Endometrial microvascular endothelial cells (primary cell): ENCODE results near the gene TRIM24. TPM values are rescaled to one million over a fixed set of nuclear protein-coding genes. Genes with fewer than 3 reads are reported as not detected.
"Not testable (repeated sequence)": the region's sequence is repeated elsewhere in the genome, so short reads cannot be mapped to it uniquely, and the experiment has no call there.

Source experiments
- in situ Hi-C: cut with HindIII; loops from 2 replicates; pipeline ENCODE4 v1.10.0; 2017; ENCODE audit warnings: low sequenced_read_pairs, low pct_unique_long_range_greater_than_20kb; ENCODE audit errors: inconsistent ontology term
- total RNA-seq: library from RNA; depleted of rRNA; stranded (reverse); fragments of >200 nt; gene quantifications from one replicate; pipeline ENCODE4 v1.2.3, GENCODE V29; 2015; ENCODE audit errors: inconsistent ontology term

Gene TRIM24
- total RNA-seq = 11.8 TPM

- in situ Hi-C loops = loop anchor here (25.0 kb wide), 1 partner anchor 102 kb away; no protein-coding TSS in a partner anchor
These were observed at the start of gene TRIM24 for GRCh38 chr7:138460176-138460648. TSS of gene TRIM24 (plus strand) at chr7:138460259. CDS start at chr7:138460549, 290 bp downstream.

- in situ Hi-C loops = not testable (repeated sequence)
These were observed 48.0 kb upstream of the TRIM24 start for GRCh38 chr7:138412077-138412476.

GRCh38 chr7:138412921-138413320, 47.1 kb upstream of the TRIM24 start:
- in situ Hi-C loops = not testable (repeated sequence)

- in situ Hi-C loops = no loop called here
These were observed 42.9 kb upstream of the TRIM24 start for GRCh38 chr7:138417078-138417700.

- in situ Hi-C loops = no loop called here
These were observed 42.3 kb upstream of the TRIM24 start for GRCh38 chr7:138417764-138418163.

GRCh38 chr7:138418403-138418802, 41.7 kb upstream of the TRIM24 start:
- in situ Hi-C loops = not testable (repeated sequence)

GRCh38 chr7:138425026-138425425, 35.0 kb upstream of the TRIM24 start:
- in situ Hi-C loops = no loop called here

GRCh38 chr7:138429577-138430250, 30.3 kb upstream of the TRIM24 start:
- in situ Hi-C loops = no loop called here

GRCh38 chr7:138431517-138431916, 28.5 kb upstream of the TRIM24 start:
- in situ Hi-C loops = no loop called here

GRCh38 chr7:138433583-138434443, 26.2 kb upstream of the TRIM24 start:
- in situ Hi-C loops = no loop called here

GRCh38 chr7:138434597-138435019, 25.5 kb upstream of the TRIM24 start:
- in situ Hi-C loops = no loop called here

- in situ Hi-C loops = no loop called here
These were observed 24.7 kb upstream of the TRIM24 start for GRCh38 chr7:138435231-138435919.

- in situ Hi-C loops = no loop called here
These were observed 23.7 kb upstream of the TRIM24 start for GRCh38 chr7:138436388-138436787.

GRCh38 chr7:138440460-138440859, 19.6 kb upstream of the TRIM24 start:
- in situ Hi-C loops = no loop called here

- in situ Hi-C loops = no loop called here
These were observed 17.2 kb upstream of the TRIM24 start for GRCh38 chr7:138442822-138443221.

GRCh38 chr7:138449580-138449979, 10.5 kb upstream of the TRIM24 start:
- in situ Hi-C loops = no loop called here

GRCh38 chr7:138455609-138456008, 4.5 kb upstream of the TRIM24 start:
- in situ Hi-C loops = loop anchor here (25.0 kb wide), 1 partner anchor 107 kb away; no protein-coding TSS in a partner anchor

GRCh38 chr7:138456220-138456619, 3.8 kb upstream of the TRIM24 start:
- in situ Hi-C loops = loop anchor here (25.0 kb wide), 1 partner anchor 106 kb away; no protein-coding TSS in a partner anchor
